Breast epithelium (tissue), 4 donors: ENCODE data around the gene CACNG4. TPM values are rescaled to one million over a fixed set of nuclear protein-coding genes. Genes with fewer than 3 reads are reported as not detected.

Source experiments
- DNase-seq, 2 donors: peaks; one replicate each; pipeline ENCODE4 v3.0.0-alpha.2; 2019; ENCODE audit warnings: low spot score in 2 of 2
- H3K27ac ChIP-seq, 2 donors: fragments of 200-600 bp; sonication (generic) in 1 of 2; one replicate each; pipeline ENCODE4 v1.5.1; 2016 to 2019; ENCODE audit warnings: mild to moderate bottlenecking in 1 of 2
- H3K27me3 ChIP-seq, 2 donors: fragments of 200-600 bp; sonication (generic) in 1 of 2; one replicate each; pipeline versions ENCODE4 v1.5.1 to v1.6.0; 2017 to 2019; ENCODE audit warnings: control low read depth in 1 of 2, mild to moderate bottlenecking in 1 of 2
- H3K36me3 ChIP-seq: fragments of 200-600 bp; one replicate; pipeline ENCODE4 v1.5.1; 2019
- H3K4me1 ChIP-seq, 2 donors: fragments of 200-600 bp; sonication (generic); one replicate each; pipeline ENCODE4 v1.5.1; 2016 to 2019; ENCODE audit warnings: control low read depth in 1 of 2
- H3K4me3 ChIP-seq, 3 donors: fragments of 200-600 bp; sonication (generic); 1 replicate in 2 of 3; 2 replicates in 1 of 3; pipeline ENCODE4 v1.5.1; 2016 to 2019; ENCODE audit warnings: mild to moderate bottlenecking in 3 of 3, moderate library complexity in 2 of 3
- H3K9me3 ChIP-seq, 2 donors: fragments of 200-600 bp; sonication (generic) in 1 of 2; one replicate each; pipeline ENCODE4 v1.5.1; 2016 to 2019; ENCODE audit warnings: control low read depth in 1 of 2
- POLR2A ChIP-seq: fragments of 450-650 bp; IDR thresholded peaks from one replicate; pipeline ENCODE4 v1.6.1; 2016; ENCODE audit warnings: antibody characterized with exemption, mild to moderate bottlenecking, moderate library complexity
- POLR2AphosphoS5 ChIP-seq, 3 donors: sonication (generic); formaldehyde crosslinking; IDR thresholded peaks; one replicate each; pipeline ENCODE4 v1.6.1; 2017; ENCODE audit warnings: antibody characterized with exemption in 3 of 3
- intact Hi-C: fragments of 100-400 bp; cut with DNase I; formaldehyde crosslinking; loops from one replicate; pipeline ENCODE4 v1.15.1; 2023; ENCODE audit warnings: low total_unique reads
- total RNA-seq, 3 donors: library from RNA; depleted of rRNA; stranded (reverse); fragments of >200 nt; gene quantifications; one replicate each; pipeline ENCODE4 v1.1.0, GENCODE V29; 2016
- TF ChIP-seq, protein P1 (sequence below), 3 donors: fragments of 450-650 bp; IDR thresholded peaks; one replicate each; pipeline ENCODE4 v1.5.1; 2016 to 2017; ENCODE audit warnings: antibody characterized with exemption in 3 of 3, mild to moderate bottlenecking in 3 of 3, moderate library complexity in 3 of 3

Gene CACNG4
- total RNA-seq, 3 donors from 2014 or later: 2.6 to 7.3 TPM; not detected in 1

DNA sequence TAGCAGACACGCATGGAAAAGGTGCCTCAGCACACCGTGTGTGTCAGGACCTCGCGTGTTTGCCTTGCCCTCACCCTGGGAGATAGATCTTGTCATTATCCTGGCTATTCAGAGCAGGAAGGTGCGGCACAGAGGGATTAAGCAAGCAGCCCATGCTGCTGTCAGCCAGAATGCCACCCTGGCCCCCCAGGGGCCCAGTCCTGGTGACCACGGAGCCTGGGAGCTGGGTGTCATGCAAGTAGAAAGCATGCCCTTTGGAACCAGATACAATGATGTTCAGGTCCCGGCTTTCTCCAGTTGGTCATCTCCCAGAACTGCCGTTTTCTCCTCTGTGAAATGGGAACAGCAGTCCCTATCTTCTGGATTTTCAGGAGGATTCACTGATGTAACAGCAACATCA, 29.9 kb downstream of the CACNG4 start:
- Histone ChIP-seq H3K4me1 (no peaks in the 10 kb centered on the region), H3K27me3 (no peaks in the 10 kb centered on the region), H3K27ac (no peak overlapping the region), H3K36me3 (no peaks in the 10 kb centered on the region), H3K4me3 (no peak overlapping the region), H3K9me3 (no peaks in the 10 kb centered on the region)
- DNase-seq: no peak
- intact Hi-C loops: no loop called here
- TF ChIP-seq, protein P1, sequence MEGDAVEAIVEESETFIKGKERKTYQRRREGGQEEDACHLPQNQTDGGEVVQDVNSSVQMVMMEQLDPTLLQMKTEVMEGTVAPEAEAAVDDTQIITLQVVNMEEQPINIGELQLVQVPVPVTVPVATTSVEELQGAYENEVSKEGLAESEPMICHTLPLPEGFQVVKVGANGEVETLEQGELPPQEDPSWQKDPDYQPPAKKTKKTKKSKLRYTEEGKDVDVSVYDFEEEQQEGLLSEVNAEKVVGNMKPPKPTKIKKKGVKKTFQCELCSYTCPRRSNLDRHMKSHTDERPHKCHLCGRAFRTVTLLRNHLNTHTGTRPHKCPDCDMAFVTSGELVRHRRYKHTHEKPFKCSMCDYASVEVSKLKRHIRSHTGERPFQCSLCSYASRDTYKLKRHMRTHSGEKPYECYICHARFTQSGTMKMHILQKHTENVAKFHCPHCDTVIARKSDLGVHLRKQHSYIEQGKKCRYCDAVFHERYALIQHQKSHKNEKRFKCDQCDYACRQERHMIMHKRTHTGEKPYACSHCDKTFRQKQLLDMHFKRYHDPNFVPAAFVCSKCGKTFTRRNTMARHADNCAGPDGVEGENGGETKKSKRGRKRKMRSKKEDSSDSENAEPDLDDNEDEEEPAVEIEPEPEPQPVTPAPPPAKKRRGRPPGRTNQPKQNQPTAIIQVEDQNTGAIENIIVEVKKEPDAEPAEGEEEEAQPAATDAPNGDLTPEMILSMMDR (IDR thresholded peaks at IDR 0.05): no peak
- TF ChIP-seq POLR2A: no peak
- TF ChIP-seq POLR2AphosphoS5 (IDR thresholded peaks at IDR 0.05): no peak

DNA sequence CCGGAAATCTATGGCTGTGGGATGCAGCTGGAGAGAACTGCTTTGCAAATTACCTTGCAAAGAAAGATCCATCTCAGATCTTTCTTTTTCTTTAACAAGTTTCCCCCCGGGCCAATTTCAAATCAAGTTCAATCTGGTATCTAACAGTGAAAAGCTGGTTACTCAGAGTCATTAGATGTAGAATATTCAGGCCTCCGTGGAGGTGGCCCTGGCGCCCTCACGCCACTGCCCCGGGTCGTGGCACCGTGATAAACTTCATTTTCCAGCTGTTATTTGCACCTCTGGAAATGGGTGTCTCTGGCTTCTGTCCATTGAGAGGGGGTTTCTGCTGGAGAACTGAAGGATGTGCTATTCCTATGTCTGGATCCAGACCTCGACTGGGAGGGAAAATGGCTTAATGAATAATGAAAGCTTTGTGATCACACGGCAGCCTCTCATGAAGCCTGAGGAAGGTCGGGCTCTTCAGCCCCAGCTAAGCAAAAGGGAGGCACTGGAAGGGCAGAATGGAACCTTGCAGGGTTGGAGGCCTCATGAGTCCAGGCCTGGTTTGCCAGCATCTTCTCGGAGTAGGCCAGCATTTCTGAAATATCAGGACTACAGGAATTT, 30.5 kb downstream of the CACNG4 start:
- TF ChIP-seq, protein P1 (IDR thresholded peaks at IDR 0.05): no peak
- no peak for TF ChIP-seq POLR2AphosphoS5 (IDR thresholded peaks at IDR 0.05)
- no peak for TF ChIP-seq POLR2A
- no peak for DNase-seq
- Histone ChIP-seq H3K9me3 (no peaks in the 10 kb centered on the region), H3K27ac (no peak overlapping the region), H3K36me3 (no peaks in the 10 kb centered on the region), H3K4me1 (no peaks in the 10 kb centered on the region), H3K4me3 (no peak overlapping the region), H3K27me3 (no peaks in the 10 kb centered on the region)
- intact Hi-C loops: no loop called here

DNA sequence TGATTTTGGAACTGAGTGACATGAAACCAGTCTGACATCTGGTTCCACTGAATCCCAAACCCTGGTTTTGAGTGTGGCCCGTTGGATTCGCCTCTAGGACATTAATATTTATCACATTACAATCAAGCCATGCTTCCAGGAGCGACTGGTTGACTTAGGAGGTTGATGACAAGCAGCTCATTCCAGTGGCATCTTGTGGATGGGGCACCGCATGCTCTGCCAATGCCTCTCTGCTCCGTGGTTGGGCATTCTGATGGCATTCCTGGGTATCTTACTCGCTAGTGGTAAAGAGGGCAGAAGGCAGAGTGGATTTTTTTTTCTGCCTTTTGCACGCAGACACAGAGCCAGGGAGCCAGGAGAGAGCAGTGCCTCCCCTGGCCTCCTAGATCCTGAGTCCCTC, 31.4 kb downstream of the CACNG4 start:
- Histone ChIP-seq H3K9me3 (no peaks in the 10 kb centered on the region), H3K4me1 (no peaks in the 10 kb centered on the region), H3K36me3 (no peaks in the 10 kb centered on the region), H3K27ac (no peak overlapping the region), H3K4me3 (no peak overlapping the region), H3K27me3 (no peaks in the 10 kb centered on the region)
- DNase-seq: no peak
- intact Hi-C loops: no loop called here
- TF ChIP-seq POLR2A (no peak), POLR2AphosphoS5 (IDR thresholded peaks at IDR 0.05) (no peak)
- TF ChIP-seq, protein P1 (IDR thresholded peaks at IDR 0.05): no peak

DNA sequence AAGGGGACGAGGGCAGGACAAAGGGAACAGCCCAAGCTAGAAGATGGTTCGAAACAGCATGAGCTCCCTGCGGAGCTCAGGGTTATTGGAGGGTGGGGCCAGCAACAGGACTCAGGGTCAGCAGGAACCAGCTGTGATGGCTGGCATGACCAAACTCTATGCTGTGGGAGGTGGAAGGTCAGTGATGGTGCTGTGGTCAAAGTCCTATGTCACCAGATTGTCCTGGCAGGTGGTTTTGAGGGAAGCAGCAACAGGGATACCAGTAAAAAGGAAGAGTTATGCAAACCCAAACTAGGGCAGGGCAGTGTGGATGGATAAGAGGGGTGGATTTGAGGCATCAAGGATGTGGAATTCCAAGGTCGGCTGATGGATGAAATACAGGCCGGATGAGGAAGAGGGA, 32.4 kb downstream of the CACNG4 start:
- Histone ChIP-seq H3K27me3 (no peaks in the 10 kb centered on the region), H3K4me3 (no peak overlapping the region), H3K4me1 (no peaks in the 10 kb centered on the region), H3K9me3 (no peaks in the 10 kb centered on the region), H3K27ac (no peak overlapping the region), H3K36me3 (no peaks in the 10 kb centered on the region)
- TF ChIP-seq, protein P1 (IDR thresholded peaks at IDR 0.05): no peak
- TF ChIP-seq POLR2A (no peak), POLR2AphosphoS5 (IDR thresholded peaks at IDR 0.05) (no peak)
- intact Hi-C loops: no loop called here
- no peak for DNase-seq

DNA sequence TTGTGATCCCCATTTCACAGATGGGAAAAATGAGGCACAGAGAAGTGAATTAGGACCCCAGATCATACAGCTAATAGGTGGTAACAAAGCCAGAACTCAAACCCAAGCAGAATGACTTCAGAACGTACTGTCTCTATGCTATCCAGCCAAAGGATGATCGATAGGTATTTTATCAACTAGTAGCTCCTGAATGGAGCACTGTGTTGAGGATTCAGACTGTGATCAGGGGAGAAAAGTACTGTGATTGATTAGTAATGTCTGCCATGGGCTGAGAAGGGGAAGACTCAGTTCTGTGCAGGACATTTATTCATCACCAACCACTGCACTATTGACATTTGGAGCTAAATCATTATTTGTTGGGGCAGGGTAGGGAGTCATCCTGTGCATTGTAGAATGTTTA, 38.7 kb downstream of the CACNG4 start:
- no peaks in the 10 kb centered on the region for H3K4me1 ChIP-seq
- DNase-seq: no peak
- H3K9me3 ChIP-seq: no peaks in the 10 kb centered on the region
- no peaks in the 10 kb centered on the region for H3K27me3 ChIP-seq
- intact Hi-C loops: no loop called here
- H3K27ac ChIP-seq: no peak overlapping the region
- TF ChIP-seq POLR2AphosphoS5 (IDR thresholded peaks at IDR 0.05) (no peak), POLR2A (no peak)
- TF ChIP-seq, protein P1 (IDR thresholded peaks at IDR 0.05): no peak
- H3K4me3 ChIP-seq: no peak overlapping the region
- H3K36me3 ChIP-seq: no peaks in the 10 kb centered on the region
